Memory B cell (primary cell): ENCODE results near the gene ATP2B3.
A peak's percentile ranks its signal among the peaks of the same experiment; 100 is the strongest.

Experiments used
- ATAC-seq: fragments of 150-1000 bp; cut with Tn5 transposase; 2 replicates; pipeline ENCODE4 v1.10.0; 2021; ENCODE audit warnings: low read depth, mild to moderate bottlenecking, moderate library complexity
- DNase-seq, 2 donors: peaks; one replicate each; pipeline ENCODE4 v3.0.0; 2022; ENCODE audit warnings: low spot score in 2 of 2
- H3K27ac Mint-ChIP-seq: one replicate; pipeline ENCODE4 v1.8.0; 2022; ENCODE audit warnings: mild to moderate bottlenecking, moderate library complexity, mixed read lengths
- H3K27me3 Mint-ChIP-seq: one replicate; pipeline ENCODE4 v1.8.0; 2022; ENCODE audit warnings: mixed read lengths
- H3K36me3 Mint-ChIP-seq: one replicate; pipeline ENCODE4 v1.8.0; 2022; ENCODE audit warnings: mild to moderate bottlenecking, mixed read lengths
- H3K4me1 Mint-ChIP-seq: one replicate; pipeline ENCODE4 v1.8.0; 2022; ENCODE audit warnings: mixed read lengths
- H3K4me3 Mint-ChIP-seq: one replicate; pipeline ENCODE4 v1.8.0; 2022; ENCODE audit warnings: mild to moderate bottlenecking, moderate library complexity, mixed read lengths
- H3K9me3 Mint-ChIP-seq: one replicate; pipeline ENCODE4 v1.8.0; 2022; ENCODE audit warnings: mixed read lengths

The ATP2B3 gene

DNA sequence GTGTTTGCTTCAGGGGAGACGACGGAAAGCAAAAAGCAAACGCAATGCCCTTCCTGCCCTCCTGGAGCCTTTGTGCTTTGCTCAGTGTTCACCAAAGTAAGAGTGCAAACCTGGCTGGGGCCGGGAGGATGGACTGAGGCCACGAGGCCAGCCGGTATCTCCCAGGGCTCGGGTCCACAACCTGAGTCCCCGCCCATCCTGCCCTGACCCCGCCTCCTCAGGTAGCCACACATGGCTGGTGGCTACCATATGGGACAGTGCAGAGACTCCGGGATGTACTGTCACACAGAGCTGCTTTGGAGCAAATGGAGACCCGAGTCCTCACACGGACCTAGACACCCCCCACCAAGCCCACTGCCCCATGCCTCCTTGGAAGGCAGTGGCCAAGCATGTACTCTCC lies 4.8 kb downstream of the ATP2B3 start:
- DNase-seq (no peak), ATAC-seq (no peak)
- H3K27me3 Mint-ChIP-seq: peaks cover 11% of the 10 kb centered on the region
- H3K4me1 Mint-ChIP-seq: no peaks in the 10 kb centered on the region
- no peaks in the 10 kb centered on the region for H3K36me3 Mint-ChIP-seq
- no peak overlapping the region for H3K27ac Mint-ChIP-seq
- H3K9me3 Mint-ChIP-seq: no peaks in the 10 kb centered on the region
- H3K4me3 Mint-ChIP-seq: no peak overlapping the region

DNA sequence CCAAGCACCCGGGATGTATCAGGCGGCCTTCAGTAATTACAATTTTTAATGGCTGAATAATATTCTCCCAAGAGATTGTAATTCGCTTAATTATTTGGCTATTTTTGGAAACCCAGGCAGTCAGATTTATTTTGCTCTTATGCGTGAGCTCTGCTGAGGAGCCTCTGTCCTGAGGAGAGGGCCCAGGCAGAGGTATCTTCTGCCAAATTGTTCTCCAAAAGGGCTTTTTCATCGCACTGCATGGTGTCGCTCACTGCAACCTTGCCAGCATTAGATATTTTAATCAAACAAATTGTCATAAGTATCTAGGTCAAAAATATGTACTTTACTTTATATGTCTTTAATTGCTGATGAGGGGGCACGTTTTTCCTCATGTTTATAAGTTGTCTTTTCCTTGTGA lies 5.8 kb downstream of the ATP2B3 start:
- no peaks in the 10 kb centered on the region for H3K36me3 Mint-ChIP-seq
- H3K4me3 Mint-ChIP-seq: no peak overlapping the region
- H3K9me3 Mint-ChIP-seq: no peaks in the 10 kb centered on the region
- no peak overlapping the region for H3K27ac Mint-ChIP-seq
- DNase-seq: no peak
- no peak for ATAC-seq
- H3K4me1 Mint-ChIP-seq: no peaks in the 10 kb centered on the region
- peaks cover 12% of the 10 kb centered on the region for H3K27me3 Mint-ChIP-seq

- Mint-ChIP-seq H3K4me1 (no peaks in the 10 kb centered on the region), H3K4me3 (no peak overlapping the region), H3K27ac (no peak overlapping the region), H3K9me3 (no peaks in the 10 kb centered on the region), H3K36me3 (no peaks in the 10 kb centered on the region), H3K27me3 (peaks cover 12% of the 10 kb centered on the region)
- ATAC-seq: no peak
- DNase-seq: no peak
Observed at GRCh38 chrX:153524234-153524633, 6.8 kb downstream of the ATP2B3 start.

GRCh38 chrX:153525451-153525850 lies 8.0 kb downstream of the ATP2B3 start:
- no peaks in the 10 kb centered on the region for H3K4me1 Mint-ChIP-seq
- H3K36me3 Mint-ChIP-seq: no peaks in the 10 kb centered on the region
- no peak overlapping the region for H3K27ac Mint-ChIP-seq
- peaks cover 10% of the 10 kb centered on the region for H3K27me3 Mint-ChIP-seq
- no peak overlapping the region for H3K4me3 Mint-ChIP-seq
- no peak for ATAC-seq
- DNase-seq: no peak
- H3K9me3 Mint-ChIP-seq: no peaks in the 10 kb centered on the region

- DNase-seq (no peak), ATAC-seq (no peak)
- Mint-ChIP-seq H3K36me3 (no peaks in the 10 kb centered on the region), H3K27ac (no peak overlapping the region), H3K4me1 (no peaks in the 10 kb centered on the region), H3K4me3 (no peak overlapping the region), H3K9me3 (no peaks in the 10 kb centered on the region), H3K27me3 (peaks cover 10% of the 10 kb centered on the region)
Observed at GRCh38 chrX:153526042-153526441, 8.6 kb downstream of the ATP2B3 start.

DNA sequence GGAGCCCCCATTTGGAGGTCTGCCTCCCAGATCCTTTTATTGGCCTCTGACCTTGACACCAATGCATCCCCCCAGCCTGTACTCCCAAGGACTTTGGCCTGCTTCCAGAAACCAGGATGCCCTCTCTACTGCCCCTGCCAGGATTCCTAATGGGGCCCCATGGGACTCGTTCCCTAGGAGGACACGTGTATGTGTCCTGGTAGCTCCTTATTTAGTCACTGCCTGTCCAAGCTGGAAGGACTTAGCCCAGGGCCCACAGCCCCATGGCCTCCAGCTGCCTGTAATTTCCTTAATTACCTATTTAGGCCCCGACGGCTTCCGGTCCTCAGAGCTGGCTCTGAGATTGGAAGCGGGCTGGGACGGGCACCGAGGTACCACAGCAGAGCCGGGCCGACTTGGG lies 9.4 kb downstream of the ATP2B3 start:
- ATAC-seq: no peak
- Mint-ChIP-seq H3K9me3 (no peaks in the 10 kb centered on the region), H3K4me1 (no peaks in the 10 kb centered on the region), H3K27ac (no peak overlapping the region), H3K36me3 (no peaks in the 10 kb centered on the region), H3K4me3 (no peak overlapping the region), H3K27me3 (peaks cover 9% of the 10 kb centered on the region)
- DNase-seq: no peak

- DNase-seq (no peak), ATAC-seq (no peak)
- Mint-ChIP-seq H3K27ac (no peak overlapping the region), H3K4me1 (no peaks in the 10 kb centered on the region), H3K27me3 (peaks cover 6% of the 10 kb centered on the region), H3K36me3 (no peaks in the 10 kb centered on the region), H3K4me3 (no peak overlapping the region), H3K9me3 (no peaks in the 10 kb centered on the region)
Observed at GRCh38 chrX:153527208-153527607, 9.8 kb downstream of the ATP2B3 start.

DNA sequence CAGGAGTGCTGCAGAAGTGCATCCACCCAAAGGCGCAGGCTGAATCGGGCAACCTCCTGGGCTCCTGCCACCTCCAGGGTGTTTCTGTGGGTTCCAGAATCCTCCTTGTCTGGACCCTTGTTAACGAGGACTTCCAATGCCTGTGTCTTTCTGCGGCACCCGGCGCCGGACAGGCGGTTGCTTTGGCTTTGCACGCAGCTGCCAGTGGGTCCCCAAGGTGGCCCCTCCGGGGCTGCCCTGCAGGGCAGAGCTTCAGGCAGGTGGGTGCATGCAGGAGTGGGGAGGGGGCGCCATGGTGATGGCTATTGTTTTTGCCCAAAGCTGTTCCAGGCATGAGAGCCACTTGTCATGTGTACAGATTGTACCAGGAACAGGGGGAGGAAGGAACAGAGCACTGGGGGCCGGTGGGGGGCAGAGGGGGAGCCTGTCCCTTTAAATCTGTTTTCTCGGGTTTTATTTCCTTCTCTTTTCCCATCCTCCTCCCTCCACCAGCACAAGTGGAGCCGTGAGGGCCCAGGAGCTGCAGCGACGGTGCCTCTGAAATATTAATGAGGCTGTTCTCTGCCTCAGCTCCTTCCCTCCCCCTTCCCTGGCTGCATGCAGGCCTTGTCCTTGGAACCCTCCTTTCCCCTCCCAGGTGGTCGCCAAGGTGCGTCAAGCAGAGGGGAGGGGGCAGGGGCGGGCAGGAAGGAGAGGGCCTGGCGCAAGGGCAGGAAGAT lies 13.1 kb downstream of the ATP2B3 start:
- no peak overlapping the region for H3K27ac Mint-ChIP-seq
- no peaks in the 10 kb centered on the region for H3K4me1 Mint-ChIP-seq
- H3K9me3 Mint-ChIP-seq: no peaks in the 10 kb centered on the region

GRCh38 chrX:153533091-153533490 lies 15.6 kb downstream of the ATP2B3 start:
- peaks cover 3% of the 10 kb centered on the region for H3K27me3 Mint-ChIP-seq
- H3K9me3 Mint-ChIP-seq: no peaks in the 10 kb centered on the region
- no peaks in the 10 kb centered on the region for H3K4me1 Mint-ChIP-seq
- no peak overlapping the region for H3K27ac Mint-ChIP-seq
- H3K36me3 Mint-ChIP-seq: no peaks in the 10 kb centered on the region
- DNase-seq (no peak), ATAC-seq (no peak)
- no peak overlapping the region for H3K4me3 Mint-ChIP-seq

More for the DNA sequence above, 13.1 kb downstream of the ATP2B3 start:
- ATAC-seq: no peak
- H3K36me3 Mint-ChIP-seq: no peaks in the 10 kb centered on the region
- no peak overlapping the region for H3K4me3 Mint-ChIP-seq
- H3K27me3 Mint-ChIP-seq: peaks cover 6% of the 10 kb centered on the region
- no peak for DNase-seq

- no peaks in the 10 kb centered on the region for H3K9me3 Mint-ChIP-seq
- DNase-seq (no peak), ATAC-seq (no peak)
- H3K36me3 Mint-ChIP-seq: no peaks in the 10 kb centered on the region
- no peaks in the 10 kb centered on the region for H3K4me1 Mint-ChIP-seq
- H3K27ac Mint-ChIP-seq: no peak overlapping the region
- peaks cover 10% of the 10 kb centered on the region for H3K27me3 Mint-ChIP-seq
- no peak overlapping the region for H3K4me3 Mint-ChIP-seq
Observed at GRCh38 chrX:153537080-153537479, 19.6 kb downstream of the ATP2B3 start.

DNA sequence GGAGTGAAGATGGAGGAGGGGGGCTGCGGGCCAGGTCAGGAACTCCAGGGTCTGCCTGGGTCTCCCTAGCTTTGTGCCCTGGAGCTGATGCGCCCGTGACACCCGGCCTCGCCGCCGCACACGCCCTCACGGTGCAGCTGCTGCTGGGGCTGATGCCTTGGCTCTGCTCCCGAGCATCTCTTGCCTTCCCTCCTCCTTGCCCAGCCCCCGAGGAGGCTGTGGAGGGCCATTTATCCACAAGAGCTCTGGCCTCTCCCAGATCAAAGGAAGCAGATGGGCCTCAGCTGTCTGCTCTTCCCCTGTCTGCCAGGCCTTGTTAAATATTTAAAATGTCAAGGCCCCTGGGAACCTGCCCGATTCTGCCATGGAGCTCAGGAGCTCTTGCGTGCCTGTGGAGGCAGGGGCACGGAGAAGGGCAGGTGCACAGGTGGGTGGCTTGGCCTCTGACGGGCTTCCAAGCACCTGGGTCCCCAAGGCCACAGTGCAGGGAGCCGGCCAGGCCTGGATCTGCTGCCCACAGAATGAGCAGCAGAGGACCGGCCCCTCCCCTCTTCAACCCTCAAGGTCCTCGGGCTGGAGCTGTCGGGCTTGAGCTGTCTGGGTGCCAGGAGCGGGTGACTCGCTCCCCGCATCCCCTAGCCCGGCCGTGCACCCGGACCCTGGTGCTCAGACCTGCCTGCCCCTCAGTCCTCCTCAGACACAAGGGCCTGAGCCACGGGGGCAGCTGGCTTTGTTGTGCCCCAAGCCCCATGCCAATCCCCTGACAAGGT lies 20.3 kb downstream of the ATP2B3 start:
- no peak for ATAC-seq
- Mint-ChIP-seq H3K36me3 (no peaks in the 10 kb centered on the region), H3K27ac (no peak overlapping the region), H3K4me1 (no peaks in the 10 kb centered on the region), H3K4me3 (no peak overlapping the region), H3K27me3 (peaks cover 10% of the 10 kb centered on the region), H3K9me3 (no peaks in the 10 kb centered on the region)
- no peak for DNase-seq

DNA sequence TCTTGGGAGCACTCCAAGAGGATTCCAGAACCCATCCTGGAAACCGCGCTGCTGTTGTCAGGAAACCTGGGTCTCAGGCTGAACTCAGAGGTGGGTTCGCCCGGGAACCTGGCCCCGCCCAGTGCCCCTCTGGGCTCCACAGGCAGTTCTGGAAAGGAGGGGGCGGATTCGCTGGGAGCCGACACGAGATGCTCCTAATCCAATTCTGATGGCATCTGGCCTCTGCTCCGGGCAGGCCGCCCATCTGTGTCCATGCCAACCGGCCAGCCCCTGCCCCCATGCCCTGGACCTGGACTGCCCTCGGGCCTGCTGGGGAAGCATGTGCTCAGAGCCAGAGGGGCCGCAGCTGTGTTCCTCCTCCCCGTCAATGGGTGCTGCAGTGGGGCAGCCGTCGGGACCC lies 21.0 kb downstream of the ATP2B3 start:
- Mint-ChIP-seq H3K4me3 (no peak overlapping the region), H3K36me3 (no peaks in the 10 kb centered on the region), H3K27me3 (peaks cover 10% of the 10 kb centered on the region), H3K4me1 (no peaks in the 10 kb centered on the region), H3K27ac (no peak overlapping the region), H3K9me3 (no peaks in the 10 kb centered on the region)
- DNase-seq (no peak), ATAC-seq (no peak)

DNA sequence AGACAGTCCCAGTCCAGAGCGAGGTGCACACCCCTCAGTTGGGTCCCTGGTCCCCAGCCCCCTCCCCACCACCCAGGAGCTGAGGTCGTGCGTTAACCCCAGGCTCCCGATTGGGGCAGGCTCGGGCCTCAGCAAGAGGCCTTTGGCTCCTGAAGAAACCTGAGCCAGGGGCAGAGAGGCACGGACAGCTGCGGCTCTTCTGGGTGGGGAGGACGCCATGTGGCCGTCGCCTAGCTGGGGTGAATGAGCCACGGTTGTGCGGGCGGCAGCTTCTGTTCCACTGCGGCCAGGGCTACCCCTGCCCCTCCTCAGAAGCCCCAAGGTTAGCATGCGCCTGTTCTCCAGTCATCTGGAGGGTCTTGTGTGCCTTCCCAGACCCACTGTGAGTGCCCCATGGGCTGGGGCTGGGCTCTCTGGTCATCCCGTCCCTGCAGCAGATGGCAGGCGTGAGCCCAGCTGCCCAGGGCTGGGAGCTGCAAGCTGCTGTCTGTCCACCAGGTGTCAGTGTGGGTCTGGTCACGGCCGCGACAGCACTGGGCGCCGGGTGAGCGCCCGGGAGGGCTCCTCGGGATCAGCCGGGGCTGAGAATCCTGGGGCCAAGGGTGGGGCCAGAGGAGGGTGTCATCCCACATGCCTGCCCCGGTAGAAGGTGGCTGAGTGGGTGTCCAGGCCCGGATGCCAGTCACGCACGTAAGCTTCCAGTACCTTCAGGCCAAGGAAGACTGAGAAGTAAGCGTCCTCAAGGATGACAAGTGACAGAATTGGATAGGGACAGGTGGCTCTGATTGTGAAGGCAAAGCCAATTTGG lies 21.9 kb downstream of the ATP2B3 start:
- peak; percentile 47 to 70 for DNase-seq
- H3K4me1 Mint-ChIP-seq: no peaks in the 10 kb centered on the region
- H3K4me3 Mint-ChIP-seq: no peak overlapping the region
- no peaks in the 10 kb centered on the region for H3K9me3 Mint-ChIP-seq
- no peak overlapping the region for H3K27ac Mint-ChIP-seq
- H3K36me3 Mint-ChIP-seq: no peaks in the 10 kb centered on the region
- ATAC-seq: peak; percentile 87
- H3K27me3 Mint-ChIP-seq: peaks cover 10% of the 10 kb centered on the region

GRCh38 chrX:153539979-153540358 lies 22.5 kb downstream of the ATP2B3 start:
- no peak overlapping the region for H3K27ac Mint-ChIP-seq
- H3K9me3 Mint-ChIP-seq: no peaks in the 10 kb centered on the region
- no peak overlapping the region for H3K4me3 Mint-ChIP-seq
- DNase-seq: no peak
- H3K4me1 Mint-ChIP-seq: no peaks in the 10 kb centered on the region
- H3K36me3 Mint-ChIP-seq: no peaks in the 10 kb centered on the region
- H3K27me3 Mint-ChIP-seq: peaks cover 13% of the 10 kb centered on the region
- no peak for ATAC-seq
